ENCODE data around the gene NFATC2. TPM values are rescaled to one million over a fixed set of nuclear protein-coding genes. Genes with fewer than 3 reads are reported as not detected.

NFATC2 gene
- polyA plus RNA-seq, 1 of the 3 experiments (the other 2 are of a cell fraction) = 0.36 TPM

DNA sequence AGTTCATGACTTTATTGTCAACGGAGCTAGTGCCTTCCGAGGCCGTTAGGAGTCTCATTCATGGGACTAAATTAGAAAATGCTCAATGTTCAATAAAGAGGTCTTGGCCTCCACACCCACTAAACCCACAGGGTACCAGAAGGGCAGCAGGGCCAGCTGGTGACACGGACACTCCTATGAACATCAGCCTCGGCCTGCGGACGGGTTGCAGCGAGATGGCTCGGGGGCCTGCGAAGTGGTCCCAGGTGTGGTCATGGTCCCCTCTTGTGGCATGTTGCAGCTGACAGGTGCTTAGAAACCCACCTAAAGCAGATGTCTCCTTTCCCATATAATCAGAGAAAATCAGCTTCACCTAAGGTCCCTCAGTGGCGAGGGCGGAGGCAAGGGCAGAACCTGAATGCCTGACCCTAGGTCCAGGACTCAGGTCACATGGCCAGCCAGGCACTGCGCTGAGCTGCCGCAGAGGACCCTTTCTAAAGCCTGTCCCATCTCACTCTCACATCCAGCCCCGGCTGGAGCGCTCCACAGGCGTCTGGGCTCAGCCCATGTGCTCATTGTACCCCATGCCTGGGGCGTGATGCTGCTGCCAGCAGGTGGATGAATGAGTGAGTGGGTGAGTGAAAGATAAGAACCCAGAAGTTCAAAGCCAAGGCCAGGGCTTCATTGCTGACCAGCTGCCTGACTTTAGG, 35.8 kb downstream of the NFATC2 start:
- Histone ChIP-seq H3F3A (replicated peaks; ENCODE audit: insufficient read depth) (peaks cover 1% of the 10 kb centered on the region), H4K20me1 (ENCODE audit: insufficient read depth) (no peaks in the 10 kb centered on the region), H2AFZ (ENCODE audit: low read depth) (no peak overlapping the region), H3K4me1 (ENCODE audit: control insufficient read depth in 1 of 2, insufficient read depth in 2 of 2, low read depth in 1 of 2, low read length in 1 of 2) (no peaks in the 10 kb centered on the region; a peak in 1 of 4 replicates), H3K27ac (ENCODE audit: low read depth in 2 of 2, low read length in 1 of 2) (no peak overlapping the region), H3K4me2 (no peak overlapping the region), H3K79me2 (ENCODE audit: insufficient read depth) (no peaks in the 10 kb centered on the region; the same call in 1 of the 2 replicates), H3K36me3 (replicated peaks in 1 of 2; ENCODE audit: control insufficient read depth in 1 of 2, insufficient read depth in 2 of 2, low read length in 1 of 2) (no peaks in the 10 kb centered on the region), H3K4me3 (ENCODE audit: low read depth in 2 of 2, low read length in 1 of 2) (no peak overlapping the region), H3K9me2 (no peaks in the 10 kb centered on the region), H3K9ac (no peak overlapping the region), H3K27me3 (ENCODE audit: insufficient read depth) (no peaks in the 10 kb centered on the region), H3K9me3 (no peaks in the 10 kb centered on the region)
- CTCF ChIA-PET = interaction anchor here (0.9 to 1.6 kb wide), 3 partner anchors 8 to 519 kb away, joined by 3 to 7 read pairs (median 4); no protein-coding TSS in a partner anchor
- no peak for DNase-seq
- TF ChIP-seq RAD21 (IDR thresholded peaks at IDR 0.05; ENCODE audit: low read length) (no peak), RFX5 (IDR thresholded peaks at IDR 0.05; ENCODE audit: low read length) (no peak), MXI1 (IDR thresholded peaks at IDR 0.05; ENCODE audit: low read depth, low read length) (no peak), ELF1 (IDR thresholded peaks at IDR 0.05) (no peak), SMC3 (IDR thresholded peaks at IDR 0.05; ENCODE audit: low read depth, low read length) (no peak), TCF12 (IDR thresholded peaks at IDR 0.05) (no peak), POLR2AphosphoS5 (IDR thresholded peaks at IDR 0.05; ENCODE audit: low read depth, low read length) (no peak)
- TF ChIP-seq, protein P1, sequence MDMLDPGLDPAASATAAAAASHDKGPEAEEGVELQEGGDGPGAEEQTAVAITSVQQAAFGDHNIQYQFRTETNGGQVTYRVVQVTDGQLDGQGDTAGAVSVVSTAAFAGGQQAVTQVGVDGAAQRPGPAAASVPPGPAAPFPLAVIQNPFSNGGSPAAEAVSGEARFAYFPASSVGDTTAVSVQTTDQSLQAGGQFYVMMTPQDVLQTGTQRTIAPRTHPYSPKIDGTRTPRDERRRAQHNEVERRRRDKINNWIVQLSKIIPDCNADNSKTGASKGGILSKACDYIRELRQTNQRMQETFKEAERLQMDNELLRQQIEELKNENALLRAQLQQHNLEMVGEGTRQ (IDR thresholded peaks at IDR 0.05; ENCODE audit: borderline replicate concordance, low read depth, low read length) = no peak
- 92% methylated on average over 14 of the region's 18 CpGs for WGBS (ENCODE audit: low lambda C conversion rate)
- POLR2A ChIA-PET = no interaction called here

DNA sequence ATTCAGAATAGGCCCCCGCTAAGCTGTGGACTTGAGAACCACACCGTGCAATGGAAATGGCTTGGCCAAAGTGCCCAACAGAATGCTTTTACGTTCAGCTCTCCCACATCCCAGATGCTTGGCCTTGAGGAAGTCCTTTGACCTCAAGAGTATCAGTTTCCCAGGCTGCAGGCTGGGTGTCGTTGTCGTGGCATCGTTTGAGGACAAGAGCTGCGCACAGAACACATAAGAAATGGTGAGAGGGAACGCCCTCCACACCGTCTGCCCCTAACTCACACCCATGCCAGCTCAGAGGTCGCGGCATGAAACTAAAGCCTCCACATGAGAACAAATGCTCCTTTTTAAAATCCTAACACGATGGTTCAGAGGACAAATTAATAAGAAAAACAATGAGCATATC, 37.0 kb downstream of the NFATC2 start:
- H4K20me1 ChIP-seq (ENCODE audit: insufficient read depth) = no peaks in the 10 kb centered on the region
- CTCF ChIA-PET = interaction anchor here (1.0 to 1.3 kb wide), 3 partner anchors 9 to 119 kb away, joined by 3 read pairs; no protein-coding TSS in a partner anchor
- no peak overlapping the region for H2AFZ ChIP-seq (ENCODE audit: low read depth)
- 87% methylated on average over 12 of the region's 12 CpGs for WGBS (ENCODE audit: low lambda C conversion rate)
- no peaks in the 10 kb centered on the region for H3K9me3 ChIP-seq
- H3K4me1 ChIP-seq (ENCODE audit: control insufficient read depth in 1 of 2, insufficient read depth in 2 of 2, low read depth in 1 of 2, low read length in 1 of 2) = no peaks in the 10 kb centered on the region; a peak in 1 of 4 replicates
- no peak overlapping the region for H3K9ac ChIP-seq
- H3K9me2 ChIP-seq = no peaks in the 10 kb centered on the region
- H3F3A ChIP-seq (replicated peaks; ENCODE audit: insufficient read depth) = peaks cover 5% of the 10 kb centered on the region
- no peak overlapping the region for H3K4me3 ChIP-seq (ENCODE audit: low read depth in 2 of 2, low read length in 1 of 2)
- DNase-seq = no peak
- POLR2A ChIA-PET = no interaction called here
- no peak overlapping the region for H3K27ac ChIP-seq (ENCODE audit: low read depth in 2 of 2, low read length in 1 of 2)
- H3K27me3 ChIP-seq (ENCODE audit: insufficient read depth) = no peaks in the 10 kb centered on the region
- no peak overlapping the region for H3K4me2 ChIP-seq
- H3K79me2 ChIP-seq (ENCODE audit: insufficient read depth) = no peaks in the 10 kb centered on the region; the same call in 1 of the 2 replicates
- no peak for TF ChIP-seq FOXJ3 (CRISPR knock-in tag; IDR thresholded peaks at IDR 0.05)
- TF ChIP-seq MEF2A (IDR thresholded peaks at IDR 0.05; ENCODE audit: borderline replicate concordance, low read depth) = no peak
- no peak for TF ChIP-seq SMC3 (IDR thresholded peaks at IDR 0.05; ENCODE audit: low read depth, low read length)
- no peak for TF ChIP-seq JUND (IDR thresholded peaks at IDR 0.05)
- no peak for TF ChIP-seq TEAD4 (IDR thresholded peaks at IDR 0.05; ENCODE audit: borderline replicate concordance, insufficient read depth)
- TF ChIP-seq FOXM1 (IDR thresholded peaks at IDR 0.05; ENCODE audit: low read depth) = no peak
- TF ChIP-seq, protein P2, sequence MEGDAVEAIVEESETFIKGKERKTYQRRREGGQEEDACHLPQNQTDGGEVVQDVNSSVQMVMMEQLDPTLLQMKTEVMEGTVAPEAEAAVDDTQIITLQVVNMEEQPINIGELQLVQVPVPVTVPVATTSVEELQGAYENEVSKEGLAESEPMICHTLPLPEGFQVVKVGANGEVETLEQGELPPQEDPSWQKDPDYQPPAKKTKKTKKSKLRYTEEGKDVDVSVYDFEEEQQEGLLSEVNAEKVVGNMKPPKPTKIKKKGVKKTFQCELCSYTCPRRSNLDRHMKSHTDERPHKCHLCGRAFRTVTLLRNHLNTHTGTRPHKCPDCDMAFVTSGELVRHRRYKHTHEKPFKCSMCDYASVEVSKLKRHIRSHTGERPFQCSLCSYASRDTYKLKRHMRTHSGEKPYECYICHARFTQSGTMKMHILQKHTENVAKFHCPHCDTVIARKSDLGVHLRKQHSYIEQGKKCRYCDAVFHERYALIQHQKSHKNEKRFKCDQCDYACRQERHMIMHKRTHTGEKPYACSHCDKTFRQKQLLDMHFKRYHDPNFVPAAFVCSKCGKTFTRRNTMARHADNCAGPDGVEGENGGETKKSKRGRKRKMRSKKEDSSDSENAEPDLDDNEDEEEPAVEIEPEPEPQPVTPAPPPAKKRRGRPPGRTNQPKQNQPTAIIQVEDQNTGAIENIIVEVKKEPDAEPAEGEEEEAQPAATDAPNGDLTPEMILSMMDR (IDR thresholded peaks at IDR 0.05) = no peak
- no peaks in the 10 kb centered on the region for H3K36me3 ChIP-seq (replicated peaks in 1 of 2; ENCODE audit: control insufficient read depth in 1 of 2, insufficient read depth in 2 of 2, low read length in 1 of 2)
